HG03442 (cell line): ENCODE results near the gene AKAP13.
"Not testable (repeated sequence)": the region's sequence is repeated elsewhere in the genome, so short reads cannot be mapped to it uniquely, and the experiment has no call there.

Experiments used
- ATAC-seq: cut with Tn5 transposase; IDR thresholded peaks from one replicate; pipeline ENCODE4 v1.9.1; 2021; ENCODE audit warnings: mild to moderate bottlenecking, moderate library complexity; ENCODE audit not compliant: unreplicated experiment

AKAP13 gene

DNA sequence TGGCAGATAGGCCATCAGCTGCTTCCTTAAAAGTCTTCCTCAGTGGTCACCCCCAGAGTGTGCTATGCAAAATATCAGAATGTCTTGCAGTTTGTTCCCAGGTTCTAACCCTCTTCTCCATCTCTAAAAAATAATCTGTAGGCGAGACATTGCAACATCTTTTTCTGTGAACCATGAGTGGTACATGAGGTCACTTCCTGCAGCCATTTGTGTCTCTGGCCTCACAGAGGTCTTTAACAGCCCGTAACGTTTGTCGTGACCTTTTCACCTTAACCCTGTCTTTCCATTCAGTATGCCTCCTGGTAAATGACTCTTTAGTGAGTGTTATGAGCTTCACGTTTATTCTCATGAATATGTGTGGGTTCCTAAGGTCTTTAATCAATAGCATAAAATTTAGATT lies 269.0 kb downstream of the AKAP13 start:
- no peak for ATAC-seq

DNA sequence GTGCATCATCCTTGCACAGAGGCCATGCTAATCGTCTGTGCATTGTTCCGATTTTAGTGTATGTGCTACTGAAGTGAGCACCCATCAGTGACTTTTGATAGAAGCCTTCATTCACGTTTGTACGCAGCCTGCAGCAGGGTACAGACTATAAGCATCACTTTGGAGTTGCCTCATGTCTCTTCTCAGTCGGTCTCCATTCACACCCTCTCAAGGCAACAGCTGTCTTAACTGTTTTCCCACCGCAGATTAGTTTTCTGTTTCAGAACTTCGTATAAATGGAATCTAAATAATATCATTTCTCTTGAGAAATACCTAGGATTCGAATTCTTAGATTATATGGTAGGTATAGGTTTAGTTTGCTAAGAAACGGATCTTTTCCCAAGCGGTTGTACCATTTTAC lies 271.1 kb downstream of the AKAP13 start:
- no peak for ATAC-seq

DNA sequence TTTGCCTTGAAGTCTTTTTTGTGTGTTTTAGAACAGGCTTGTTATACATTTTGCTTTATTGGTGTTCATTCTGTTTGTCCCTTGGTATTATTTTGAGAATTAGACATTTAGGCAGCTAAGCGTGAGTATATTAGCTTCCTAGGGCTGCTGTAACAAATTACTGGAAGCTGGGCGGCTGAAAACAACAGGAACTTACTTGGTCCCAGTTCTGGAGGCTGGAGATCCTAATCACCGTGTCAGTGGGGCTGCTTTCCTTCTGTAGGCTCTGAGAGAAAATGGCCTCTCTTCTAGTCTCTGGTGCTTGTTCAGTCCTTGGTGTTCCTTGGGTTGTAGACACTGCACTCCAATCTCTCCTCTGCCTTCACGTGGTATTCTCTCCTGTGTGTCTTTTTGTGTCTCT lies 272.1 kb downstream of the AKAP13 start:
- ATAC-seq: no peak

DNA sequence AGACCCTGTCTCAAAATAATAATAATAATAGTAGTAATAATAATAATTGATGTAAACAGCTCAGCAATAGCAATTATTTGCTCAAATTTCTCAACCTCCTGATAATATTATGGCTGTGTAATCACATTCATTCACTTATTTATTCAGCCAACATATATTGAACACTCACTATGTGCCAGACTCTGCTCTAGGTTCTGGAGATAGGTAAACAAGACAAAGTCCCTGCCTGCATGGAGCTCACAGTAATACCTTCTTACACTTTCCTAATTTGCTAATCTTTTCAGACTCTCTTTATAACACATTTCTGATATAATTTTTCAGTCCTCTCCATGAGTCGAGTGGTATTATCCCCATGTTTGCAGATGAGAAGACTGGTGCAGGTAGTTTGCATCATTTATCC lies 276.7 kb downstream of the AKAP13 start:
- ATAC-seq: no peak

DNA sequence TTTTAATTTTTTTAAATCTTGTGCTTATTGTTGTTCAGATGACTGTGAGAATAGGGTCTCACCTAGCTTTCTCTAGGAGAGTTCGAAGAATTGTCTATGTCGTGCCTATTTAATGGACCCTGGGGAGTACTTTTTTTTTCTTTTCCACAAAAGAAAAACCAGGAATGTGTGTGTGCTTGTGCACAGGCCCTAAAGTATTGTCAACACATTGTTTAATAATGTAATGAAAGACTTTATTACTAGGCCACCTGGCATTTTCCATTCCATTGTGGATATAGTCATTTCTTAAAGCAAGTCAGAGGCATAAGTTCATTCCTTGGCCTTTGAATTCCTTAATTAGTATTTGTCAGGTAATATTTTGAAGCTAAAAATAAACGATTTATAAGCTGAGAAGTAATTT lies 278.4 kb downstream of the AKAP13 start:
- no peak for ATAC-seq

DNA sequence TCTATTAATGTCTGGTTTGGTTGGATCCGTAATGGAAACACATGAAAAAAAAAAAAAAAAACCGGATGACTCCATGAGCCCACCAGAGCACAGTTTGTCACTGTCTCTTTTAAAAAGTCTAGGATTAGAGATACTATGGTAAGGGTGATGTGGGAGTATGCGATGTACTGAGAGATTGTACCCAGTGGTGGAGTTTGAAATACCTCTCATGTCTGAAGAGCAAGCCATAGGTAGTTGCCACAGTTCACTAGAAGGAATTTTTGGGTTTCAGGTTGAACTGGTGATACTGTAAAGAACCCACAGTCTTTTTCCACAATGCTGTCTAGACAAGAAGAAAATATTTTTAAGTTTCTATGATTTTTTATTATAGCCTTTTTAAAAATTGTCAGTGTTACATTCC lies 281.5 kb downstream of the AKAP13 start:
- no peak for ATAC-seq

DNA sequence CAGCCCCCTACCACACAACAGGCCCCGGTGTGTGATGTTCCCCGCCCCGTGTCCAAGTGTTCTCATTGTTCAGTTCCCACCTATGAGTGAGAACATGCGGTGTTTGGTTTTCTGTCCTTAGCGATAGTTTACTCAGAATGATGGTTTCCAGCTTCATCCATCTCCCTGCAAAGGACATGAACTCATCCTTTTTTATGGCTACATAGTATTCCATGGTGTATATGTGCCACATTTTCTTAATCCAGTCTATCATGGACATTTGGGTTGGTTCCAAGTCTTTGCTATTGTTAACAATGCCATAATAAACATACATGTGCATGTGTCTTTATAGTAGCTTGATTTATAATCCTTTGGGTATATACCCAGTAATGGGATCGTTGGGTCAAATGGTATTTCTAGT lies 285.3 kb downstream of the AKAP13 start:
- not testable (repeated sequence) for ATAC-seq

DNA sequence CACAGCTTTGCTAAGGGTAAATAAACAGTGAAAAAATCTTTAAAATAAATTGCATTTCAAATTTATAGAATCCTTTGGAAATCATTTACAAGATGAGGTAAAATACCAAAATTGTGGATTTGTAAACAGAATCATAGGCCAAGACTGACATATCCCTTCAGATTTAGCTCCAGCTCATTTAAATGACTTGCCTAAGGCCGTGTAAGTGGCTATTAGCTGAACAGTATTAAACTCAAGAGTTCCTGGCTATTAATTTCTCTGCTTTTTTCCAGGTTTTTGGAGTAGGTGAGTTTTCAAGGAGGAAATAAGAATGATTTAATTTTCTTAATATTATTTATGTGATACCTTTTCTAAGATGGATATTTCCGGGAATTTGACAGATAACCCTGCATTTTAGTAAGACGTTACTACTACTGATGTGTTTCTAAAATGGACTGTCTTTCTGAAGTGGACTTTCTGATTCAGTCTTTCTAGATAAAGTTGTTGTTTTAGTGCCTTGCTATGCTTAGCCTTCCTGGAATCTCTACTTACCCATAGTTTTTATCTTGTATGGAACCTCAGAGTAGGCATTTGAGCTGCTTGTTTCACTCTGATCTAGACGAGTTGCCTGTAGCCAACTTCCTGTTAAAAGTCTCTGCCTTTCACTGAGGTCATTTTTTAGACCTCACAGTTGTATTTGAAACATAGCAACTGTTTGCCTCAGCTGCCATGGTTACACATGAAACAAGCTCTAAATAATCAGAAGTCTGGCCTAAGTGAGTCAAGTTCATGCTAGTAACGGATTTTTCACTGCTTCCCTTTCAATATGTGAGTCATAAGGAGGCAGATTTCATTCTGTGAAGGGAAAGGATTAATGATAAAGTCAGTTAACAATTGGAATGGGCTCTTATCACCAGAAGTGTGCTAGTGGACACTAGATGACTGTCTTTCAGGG lies 287.4 kb downstream of the AKAP13 start:
- ATAC-seq: peak; percentile 94

DNA sequence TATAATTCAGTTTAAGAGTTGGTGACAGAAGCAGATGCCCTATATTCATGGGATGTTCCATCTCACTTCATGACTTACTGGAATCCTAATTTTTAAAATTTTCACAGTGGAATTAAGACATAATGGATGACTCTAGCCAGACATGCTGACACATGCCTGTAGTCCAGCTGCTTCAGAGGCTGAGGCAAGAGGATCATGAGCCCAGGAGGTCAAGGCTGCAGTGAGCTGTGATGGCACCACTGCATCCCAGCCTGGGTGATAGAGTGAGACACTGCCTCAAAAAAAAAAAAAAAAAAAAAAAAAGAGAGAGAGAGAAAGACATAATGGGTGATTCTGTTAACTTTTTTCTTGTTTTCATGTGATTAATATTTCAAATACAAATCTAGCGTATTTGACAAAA lies 290.8 kb downstream of the AKAP13 start:
- ATAC-seq: no peak

DNA sequence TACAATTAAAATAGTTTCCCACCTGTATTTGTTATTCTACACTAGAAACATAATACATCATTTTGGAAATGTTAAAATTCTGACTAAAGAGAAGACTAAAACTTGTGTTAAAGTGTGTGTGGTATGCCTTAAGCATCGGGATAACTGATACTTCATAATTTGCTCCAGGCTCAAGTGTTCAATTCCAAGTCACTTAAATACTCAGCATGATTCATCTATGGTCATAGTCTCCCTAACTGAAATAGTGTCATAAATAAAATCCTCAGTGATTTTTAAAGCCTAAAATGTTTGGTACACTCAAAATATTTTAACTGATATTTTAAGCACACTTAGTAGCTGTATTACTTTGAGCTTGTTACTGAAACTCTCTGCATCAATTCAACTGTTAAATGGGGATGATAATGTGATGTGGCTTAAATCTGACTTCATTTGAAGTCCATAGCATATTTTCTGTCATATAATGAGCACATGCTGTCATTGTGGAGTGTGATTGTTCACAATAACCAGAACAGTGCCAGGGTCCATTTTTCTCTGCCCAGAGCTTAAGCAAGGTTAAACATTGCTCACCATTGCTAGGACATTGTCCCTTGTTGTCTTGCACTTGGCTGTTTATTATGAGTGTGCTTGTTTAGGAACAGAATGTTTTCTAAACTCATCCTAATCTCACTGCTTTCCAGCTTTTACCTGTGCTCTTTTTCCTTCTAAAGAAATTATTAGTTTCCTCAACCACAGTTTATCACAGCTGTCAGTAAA lies 292.1 kb downstream of the AKAP13 start:
- no peak for ATAC-seq

DNA sequence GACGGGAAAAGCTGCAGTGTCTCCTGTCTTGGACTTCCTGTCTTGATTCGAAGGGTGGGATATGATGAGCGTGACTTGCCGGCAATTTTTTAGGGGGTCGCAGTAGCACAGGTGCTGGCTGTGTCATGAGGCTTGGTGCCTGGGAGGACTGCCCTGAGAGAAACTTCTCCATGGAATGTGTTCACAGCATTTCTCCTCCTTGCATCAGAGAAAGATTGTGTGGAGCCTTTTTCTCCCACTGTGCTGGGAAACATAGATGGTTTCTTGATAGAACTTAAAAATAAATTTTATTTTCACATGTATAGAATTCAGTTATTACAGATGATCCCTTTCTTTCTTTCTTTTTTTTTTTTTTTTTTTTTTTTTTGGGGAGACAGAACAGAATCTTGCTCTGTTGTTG lies 292.9 kb downstream of the AKAP13 start:
- no peak for ATAC-seq

DNA sequence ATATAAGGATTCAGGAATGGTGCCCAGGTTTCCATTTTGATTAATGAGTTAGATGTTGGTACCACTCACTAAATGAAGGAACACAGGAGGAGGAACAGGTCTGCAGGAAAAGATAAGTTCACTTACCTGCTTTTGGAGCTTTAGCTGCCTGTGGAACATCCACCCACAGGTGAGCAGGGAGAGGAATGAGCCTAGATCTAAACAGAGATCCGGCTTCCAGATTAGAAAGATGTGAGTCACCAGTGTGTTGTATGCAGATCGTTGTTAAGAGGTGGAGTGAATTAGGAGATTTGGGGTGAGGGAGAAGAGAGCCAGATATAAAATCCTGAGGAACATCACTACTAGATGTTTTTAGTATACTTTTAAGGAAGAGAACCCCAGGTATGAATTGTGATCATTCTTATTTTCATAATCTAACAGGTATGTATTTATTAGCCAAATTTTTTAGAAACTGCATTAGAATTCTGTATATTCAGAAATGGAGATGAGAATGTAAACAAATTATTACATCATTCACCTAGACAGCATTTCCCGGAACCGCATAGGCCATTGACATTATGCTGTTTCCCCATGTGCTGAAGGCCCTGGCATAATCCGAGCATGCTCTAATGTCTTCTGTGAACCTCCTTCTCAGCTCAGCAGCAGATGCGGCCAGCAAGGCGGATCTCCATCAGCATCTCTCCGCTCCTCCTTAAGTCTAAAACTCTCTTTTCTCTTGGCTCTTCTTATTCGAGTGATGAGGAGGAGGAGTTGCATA lies 296.1 kb downstream of the AKAP13 start:
- ATAC-seq: no peak

DNA sequence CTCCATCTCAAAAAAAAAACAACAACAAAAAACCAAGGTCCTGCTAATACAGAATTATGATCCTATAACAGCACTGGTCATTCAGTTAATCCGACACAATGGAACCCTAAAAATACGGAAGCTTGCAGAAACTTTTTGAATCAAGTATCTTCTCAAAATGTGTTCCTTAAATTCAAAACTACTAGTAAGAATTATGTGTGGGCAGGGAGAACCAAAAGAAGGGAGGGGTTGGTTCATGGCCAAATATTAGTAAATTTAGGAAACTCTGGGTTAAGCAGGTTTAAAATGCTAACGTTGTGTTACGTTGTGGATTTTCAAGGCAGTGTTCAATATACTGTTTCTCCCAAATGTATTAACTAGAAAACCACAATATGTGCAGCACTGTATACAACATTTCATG lies 298.8 kb downstream of the AKAP13 start:
- no peak for ATAC-seq

DNA sequence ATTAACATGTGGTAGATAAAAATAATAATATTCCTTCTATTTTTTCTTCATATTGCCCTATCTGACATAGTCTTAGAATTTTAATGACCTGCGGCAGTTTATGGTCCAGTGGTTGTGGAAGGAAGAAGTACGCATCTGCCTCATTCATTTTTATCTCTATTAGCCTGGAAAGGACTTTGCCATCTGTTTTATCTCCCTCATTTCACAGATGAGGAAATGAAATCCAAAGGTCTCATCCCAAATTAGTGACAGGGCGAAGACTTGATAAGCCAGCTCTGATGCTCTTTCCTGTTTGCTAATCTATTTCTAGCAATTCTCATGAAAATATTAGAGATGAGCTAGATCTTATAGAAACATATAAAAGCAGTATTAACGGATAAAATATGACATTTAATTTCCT lies 301.0 kb downstream of the AKAP13 start:
- ATAC-seq: no peak

DNA sequence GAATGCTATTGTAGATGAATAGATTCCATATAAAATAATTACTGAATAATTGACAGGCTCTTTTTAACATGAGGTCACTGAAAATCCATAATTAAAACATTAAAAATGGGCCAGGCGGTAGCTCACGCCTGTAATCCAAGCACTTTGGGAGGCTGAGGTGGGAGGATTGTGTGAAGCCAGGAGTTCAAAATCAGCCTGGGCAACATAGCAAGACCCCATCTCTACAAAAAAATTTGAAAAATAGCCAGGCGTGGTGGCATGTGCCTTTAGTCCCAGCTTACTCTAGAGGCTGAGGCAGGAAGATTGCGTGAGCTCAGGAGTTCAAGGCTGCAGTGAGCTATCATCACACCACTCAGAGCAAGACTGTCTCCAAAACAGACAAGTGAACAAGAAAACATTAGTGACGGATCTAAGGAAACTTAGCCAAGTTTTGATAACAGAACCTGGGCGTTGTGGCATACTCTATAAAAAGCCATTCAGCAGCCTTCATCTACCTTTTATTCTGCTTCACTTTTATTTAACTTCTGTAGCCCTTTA lies 303.8 kb downstream of the AKAP13 start:
- ATAC-seq: no peak

DNA sequence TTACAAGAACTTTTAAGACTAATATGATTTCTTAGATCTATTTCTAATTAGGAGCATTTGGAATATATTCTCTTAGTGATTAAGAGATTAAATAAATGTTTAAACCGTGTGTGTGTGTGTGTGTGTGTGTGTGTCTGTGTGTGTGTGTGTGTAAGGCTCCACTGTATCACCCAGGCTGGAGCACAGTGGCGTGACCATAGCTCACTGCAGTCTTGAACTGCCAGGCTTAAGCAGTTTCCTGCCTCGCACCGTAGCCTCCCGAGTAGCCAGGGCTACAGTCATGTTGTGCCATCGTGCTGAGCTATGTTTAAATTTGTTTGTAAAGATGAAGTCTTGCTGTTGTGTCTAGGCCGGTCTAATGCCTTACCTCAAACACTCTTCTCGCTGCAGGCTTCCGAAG lies 305.0 kb downstream of the AKAP13 start:
- no peak for ATAC-seq

DNA sequence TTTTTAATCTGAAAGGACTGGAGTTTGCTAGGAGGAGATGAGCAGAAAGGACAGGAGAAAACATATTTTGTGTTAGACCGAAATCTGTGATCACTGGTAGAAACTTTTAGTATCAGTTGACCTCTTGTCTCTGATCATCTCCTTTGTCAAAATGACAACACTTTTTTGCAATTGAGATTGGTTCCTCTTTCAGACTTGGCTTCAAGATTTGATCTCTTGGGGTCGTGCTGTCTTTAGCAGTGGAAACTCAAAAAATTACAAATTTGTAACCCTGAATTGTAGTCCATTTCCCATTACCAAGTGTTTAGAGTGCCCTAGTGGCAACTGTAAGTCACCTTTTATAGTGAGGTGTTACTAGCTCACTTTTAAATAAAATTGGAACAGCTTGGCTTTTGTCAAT lies 306.9 kb downstream of the AKAP13 start:
- no peak for ATAC-seq

DNA sequence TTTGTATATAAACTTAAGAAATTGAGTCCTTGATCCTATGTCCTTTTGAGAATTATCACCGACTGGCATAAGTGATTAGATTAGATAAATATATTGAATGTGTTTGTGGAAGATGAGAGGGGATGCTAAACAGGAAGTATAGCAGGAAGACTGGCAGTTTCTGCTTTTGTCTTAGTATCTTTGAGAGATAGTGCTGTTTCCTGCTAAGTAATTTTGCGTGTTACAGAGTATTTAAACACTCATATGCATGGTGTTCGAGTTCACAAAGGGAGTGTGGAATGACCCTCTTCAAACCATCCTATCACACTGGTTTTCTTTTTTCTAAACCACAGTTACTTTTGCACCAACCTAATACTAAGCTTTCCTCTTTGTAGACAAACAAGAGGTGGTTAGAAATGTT lies 308.3 kb downstream of the AKAP13 start:
- ATAC-seq: no peak

DNA sequence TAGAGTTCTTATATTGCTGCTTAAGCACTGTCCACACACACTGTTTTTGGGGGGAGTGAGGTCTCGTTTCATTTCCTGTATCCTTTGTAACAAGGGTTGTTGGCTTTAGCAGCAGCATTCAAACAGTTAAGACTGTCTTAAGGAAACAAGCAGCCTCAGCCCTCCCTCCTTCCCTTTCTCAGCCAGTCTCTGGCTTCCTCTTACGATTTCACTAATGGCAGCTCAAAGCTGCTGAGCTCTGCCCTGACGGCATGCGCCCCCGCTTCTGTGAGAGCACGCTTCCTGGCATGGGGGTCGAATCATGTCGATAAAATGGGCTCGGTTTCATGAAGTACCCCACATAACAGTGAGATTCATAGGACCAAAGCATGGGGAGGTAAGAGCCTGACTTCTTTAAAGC lies 309.3 kb downstream of the AKAP13 start:
- no peak for ATAC-seq

DNA sequence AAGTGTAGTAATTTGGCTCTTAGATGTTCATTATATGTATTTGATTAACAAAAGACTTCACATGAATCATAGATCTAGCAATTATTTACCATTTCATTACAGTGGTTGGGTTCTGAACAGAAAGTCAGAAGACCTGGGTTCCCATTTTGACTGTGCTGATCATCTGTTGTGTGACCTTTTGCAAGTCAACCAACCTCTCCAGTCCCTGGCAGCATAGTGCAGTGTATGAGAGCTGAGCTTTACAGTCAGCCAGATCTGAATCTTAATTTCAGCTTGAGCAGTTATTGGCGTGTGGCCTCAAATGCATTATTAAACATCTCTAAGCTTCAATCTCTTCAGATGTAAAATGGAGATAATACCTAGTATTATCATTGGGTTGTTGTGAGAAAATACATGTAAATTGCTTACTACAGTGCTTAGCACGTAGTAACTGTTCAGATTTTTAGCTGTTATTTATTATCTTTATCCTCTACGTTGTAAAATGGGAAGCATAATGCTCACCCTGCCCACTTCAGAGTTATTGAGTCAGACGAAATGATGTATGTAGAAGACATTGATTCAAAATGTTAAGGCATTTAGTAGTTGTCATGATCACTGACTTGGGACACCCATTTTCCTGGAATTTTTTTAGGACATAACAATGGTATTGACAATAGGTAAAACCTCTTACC lies 310.3 kb downstream of the AKAP13 start:
- peak; percentile 42 for ATAC-seq
